GM13977 (cell line): ENCODE measurements around the gene EFHD2.

ENCODE experiments used
- DNase-seq: peaks from one replicate; pipeline ENCODE4 v3.0.0; 2012; ENCODE audit warnings: low spot score
- in situ Hi-C: fragments of 300-500 bp; cut with MboI; formaldehyde crosslinking; loops from one replicate; pipeline ENCODE4 v1.12.0; 2022; ENCODE audit warnings: low sequenced_read_pairs, low pct_unique_long_range_greater_than_20kb, mixed read lengths, inconsistent platforms; ENCODE audit not compliant: unreplicated experiment
- TF ChIP-seq, protein P1 (sequence below): IDR thresholded peaks from 2 replicates; pipeline ENCODE4 v1.5.1; 2012; ENCODE audit warnings: mild to moderate bottlenecking, control low read depth; ENCODE audit not compliant: insufficient read depth; ENCODE audit errors: extremely low read depth, missing control alignments

The EFHD2 gene

DNA sequence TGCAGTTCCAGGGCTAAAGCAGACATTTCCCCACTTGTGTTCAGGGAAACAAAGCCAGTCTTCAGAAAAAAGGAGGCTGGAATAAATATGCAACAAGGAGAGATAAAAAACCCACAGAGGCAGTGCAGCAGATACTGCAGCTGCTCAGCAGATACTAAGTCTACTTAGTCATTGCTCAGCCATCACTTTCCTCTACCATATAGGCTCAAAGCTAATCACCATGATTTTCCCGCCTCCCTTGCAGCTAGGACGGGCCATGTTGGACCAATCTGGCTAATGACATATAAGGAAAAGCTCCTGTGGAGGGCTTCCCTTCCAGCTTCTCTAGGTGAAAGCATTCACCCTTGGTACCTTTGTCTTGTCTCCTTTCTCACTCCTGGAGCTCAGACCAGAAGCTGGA is 10.0 kb upstream of the EFHD2 start:
- no peak for DNase-seq
- in situ Hi-C loops: loop anchor here (25.0 kb wide), 1 partner anchor 262 kb away; no protein-coding TSS in a partner anchor
- TF ChIP-seq, protein P1, sequence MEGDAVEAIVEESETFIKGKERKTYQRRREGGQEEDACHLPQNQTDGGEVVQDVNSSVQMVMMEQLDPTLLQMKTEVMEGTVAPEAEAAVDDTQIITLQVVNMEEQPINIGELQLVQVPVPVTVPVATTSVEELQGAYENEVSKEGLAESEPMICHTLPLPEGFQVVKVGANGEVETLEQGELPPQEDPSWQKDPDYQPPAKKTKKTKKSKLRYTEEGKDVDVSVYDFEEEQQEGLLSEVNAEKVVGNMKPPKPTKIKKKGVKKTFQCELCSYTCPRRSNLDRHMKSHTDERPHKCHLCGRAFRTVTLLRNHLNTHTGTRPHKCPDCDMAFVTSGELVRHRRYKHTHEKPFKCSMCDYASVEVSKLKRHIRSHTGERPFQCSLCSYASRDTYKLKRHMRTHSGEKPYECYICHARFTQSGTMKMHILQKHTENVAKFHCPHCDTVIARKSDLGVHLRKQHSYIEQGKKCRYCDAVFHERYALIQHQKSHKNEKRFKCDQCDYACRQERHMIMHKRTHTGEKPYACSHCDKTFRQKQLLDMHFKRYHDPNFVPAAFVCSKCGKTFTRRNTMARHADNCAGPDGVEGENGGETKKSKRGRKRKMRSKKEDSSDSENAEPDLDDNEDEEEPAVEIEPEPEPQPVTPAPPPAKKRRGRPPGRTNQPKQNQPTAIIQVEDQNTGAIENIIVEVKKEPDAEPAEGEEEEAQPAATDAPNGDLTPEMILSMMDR: no peak

DNA sequence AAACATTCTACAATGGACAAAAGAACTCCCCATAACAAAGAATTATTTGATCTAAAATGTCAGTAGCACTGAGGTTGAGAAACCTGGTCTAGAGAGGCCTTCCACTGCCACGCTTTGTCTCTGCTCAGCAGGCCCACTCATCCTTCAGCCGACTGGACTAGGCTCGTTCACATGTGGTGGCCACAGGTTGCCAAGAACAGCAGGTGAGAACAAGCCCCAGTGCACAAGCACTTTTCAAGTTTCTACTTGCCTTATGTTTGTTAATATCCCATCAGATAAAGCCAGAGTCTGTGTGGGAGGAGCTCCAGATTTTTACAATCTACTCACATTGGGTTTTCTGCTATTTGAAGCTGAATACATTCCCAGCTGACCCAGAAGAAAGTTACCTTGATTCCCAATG is 9.1 kb upstream of the EFHD2 start:
- in situ Hi-C loops: loop anchor here (25.0 kb wide), 1 partner anchor 263 kb away; no protein-coding TSS in a partner anchor
- TF ChIP-seq, protein P1: no peak
- no peak for DNase-seq

DNA sequence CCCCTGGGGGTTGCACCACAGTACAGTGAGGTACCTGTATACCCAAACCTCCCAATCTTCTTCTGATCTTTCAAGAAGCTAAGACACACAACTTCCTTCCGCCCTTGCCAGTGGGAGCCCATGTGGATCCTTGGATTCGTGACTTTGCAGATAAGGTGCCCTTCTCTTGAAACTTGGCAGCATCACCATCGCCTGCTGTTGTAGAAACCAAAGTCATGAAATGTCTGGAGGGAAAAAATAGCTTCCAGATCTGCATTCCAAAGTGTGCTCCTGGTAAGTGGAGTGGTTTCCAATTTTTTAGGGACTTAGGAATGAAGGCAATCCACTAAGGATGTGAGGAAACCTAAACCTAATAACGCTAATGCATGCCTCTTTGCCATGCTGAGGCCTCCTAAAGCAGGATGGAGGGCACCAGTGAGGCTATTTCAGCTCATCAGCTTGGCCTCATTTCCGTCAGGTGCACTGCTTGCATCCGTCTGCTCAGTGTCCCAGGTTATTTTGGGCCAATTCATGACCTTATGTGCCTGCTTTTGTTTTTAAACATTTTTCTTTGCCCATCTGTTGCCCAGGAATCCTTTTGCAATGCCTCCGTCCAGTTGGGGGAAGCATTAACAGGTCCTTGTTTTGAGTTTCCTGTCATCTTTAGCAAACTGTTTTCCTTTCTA is 8.2 kb upstream of the EFHD2 start:
- TF ChIP-seq, protein P1: no peak
- in situ Hi-C loops: loop anchor here (25.0 kb wide), 1 partner anchor 264 kb away; no protein-coding TSS in a partner anchor
- no peak for DNase-seq

DNA sequence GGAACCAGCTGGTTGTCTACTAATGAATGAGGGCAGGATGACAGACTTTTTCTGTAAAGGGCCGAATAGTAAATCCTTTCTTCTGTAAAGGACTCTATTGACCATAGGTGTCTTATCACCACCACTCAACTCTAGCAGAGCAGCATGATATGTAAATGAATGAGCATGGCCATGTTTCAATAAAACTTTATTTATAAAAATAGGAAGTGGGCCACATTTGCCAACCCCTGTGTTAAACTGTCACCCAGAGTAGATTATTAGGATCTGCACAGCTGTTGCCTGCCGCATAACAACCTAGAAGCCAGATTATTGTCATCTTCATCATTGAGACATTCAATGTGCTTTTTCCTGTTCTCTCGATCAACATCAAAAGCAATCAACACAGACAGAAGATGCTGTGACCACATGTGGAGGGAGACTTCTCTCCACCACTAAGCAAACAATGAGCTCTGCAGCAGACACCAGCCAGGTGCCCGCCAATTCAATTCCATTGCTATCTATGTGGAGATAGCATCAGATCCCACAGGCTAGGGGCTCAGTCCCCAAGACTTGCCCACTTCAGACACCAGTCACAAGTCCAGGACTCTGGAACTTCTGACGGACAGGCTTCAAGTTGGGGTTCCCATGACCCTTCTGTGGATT is 6.8 kb upstream of the EFHD2 start:
- TF ChIP-seq, protein P1: no peak
- in situ Hi-C loops: loop anchor here (25.0 kb wide), 1 partner anchor 266 kb away; no protein-coding TSS in a partner anchor
- no peak for DNase-seq

DNA sequence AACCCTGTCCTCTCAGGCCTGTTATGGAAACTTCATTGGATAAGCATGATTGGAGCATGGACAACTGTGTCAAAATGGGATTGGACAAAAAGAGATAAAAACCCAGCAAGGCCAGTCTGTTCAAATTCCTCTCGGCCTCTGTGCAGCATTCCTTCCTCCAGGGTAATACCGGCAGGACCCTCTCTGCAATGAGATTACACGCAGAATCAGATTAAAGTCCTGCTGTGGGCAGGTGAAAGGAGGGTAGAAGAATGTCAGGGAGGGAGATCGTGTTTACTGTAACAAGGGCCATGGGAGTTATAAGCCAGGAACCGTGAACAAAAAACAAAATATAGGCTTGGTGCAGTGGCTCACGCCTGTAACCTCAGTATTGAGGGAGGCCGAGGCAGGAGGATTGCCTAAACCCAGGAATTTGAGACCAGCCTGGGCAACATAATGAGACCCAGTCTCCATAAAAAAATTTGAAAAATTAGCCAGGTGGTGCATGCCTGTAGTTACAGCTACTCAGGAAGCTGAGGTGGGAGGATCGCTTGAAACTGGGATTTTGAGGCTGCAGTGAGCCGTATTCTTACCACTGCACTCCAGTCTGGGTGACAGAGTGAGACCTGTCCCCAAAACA is 5.6 kb upstream of the EFHD2 start:
- in situ Hi-C loops: loop anchor here (25.0 kb wide), 1 partner anchor 267 kb away; no protein-coding TSS in a partner anchor
- TF ChIP-seq, protein P1: no peak
- no peak for DNase-seq

DNA sequence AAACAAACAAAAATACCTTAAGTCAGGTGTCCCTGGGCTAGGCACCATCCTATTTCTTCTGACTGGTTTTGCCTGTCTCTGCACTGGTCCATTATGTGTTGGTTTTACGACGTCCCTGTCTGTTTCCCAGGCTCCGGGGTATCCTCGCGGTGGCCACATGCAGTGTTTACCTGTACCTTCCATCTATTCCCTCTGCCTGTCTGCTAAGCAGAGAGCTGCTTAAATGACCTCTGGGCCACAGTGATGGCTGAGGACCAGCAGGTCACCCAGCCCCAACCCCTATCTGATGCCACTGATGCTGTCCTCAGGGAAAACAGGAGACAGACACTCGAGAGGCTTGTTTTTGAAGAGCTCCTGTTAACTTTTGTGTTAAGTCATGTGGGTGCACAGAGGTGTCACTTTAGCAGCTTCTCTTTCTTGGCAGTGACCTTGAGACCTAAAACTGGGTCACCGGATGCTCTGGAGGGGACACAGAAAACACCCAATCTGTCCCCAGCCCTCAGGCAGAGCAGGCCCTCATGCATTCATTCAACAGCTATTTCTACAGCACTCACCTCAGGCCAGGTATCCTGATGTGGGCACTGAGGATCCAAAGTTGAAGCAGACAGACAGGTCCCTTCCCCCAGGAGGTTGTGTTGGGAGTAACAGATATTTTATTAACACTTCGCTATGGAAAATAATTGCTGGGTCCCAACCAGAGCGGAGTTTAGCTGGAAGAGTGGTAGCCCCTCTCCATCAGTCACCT is 4.4 kb upstream of the EFHD2 start:
- no peak for DNase-seq
- in situ Hi-C loops: loop anchor here (25.0 kb wide), 1 partner anchor 268 kb away; no protein-coding TSS in a partner anchor
- TF ChIP-seq, protein P1: no peak
